Measurements from ENCODE around the gene C20orf204. TPM values are rescaled to one million over a fixed set of nuclear protein-coding genes. Genes with fewer than 3 reads are reported as not detected.

The C20orf204 gene
- total RNA-seq, 1 donor from 2014 or later: 0.98 TPM

DNA sequence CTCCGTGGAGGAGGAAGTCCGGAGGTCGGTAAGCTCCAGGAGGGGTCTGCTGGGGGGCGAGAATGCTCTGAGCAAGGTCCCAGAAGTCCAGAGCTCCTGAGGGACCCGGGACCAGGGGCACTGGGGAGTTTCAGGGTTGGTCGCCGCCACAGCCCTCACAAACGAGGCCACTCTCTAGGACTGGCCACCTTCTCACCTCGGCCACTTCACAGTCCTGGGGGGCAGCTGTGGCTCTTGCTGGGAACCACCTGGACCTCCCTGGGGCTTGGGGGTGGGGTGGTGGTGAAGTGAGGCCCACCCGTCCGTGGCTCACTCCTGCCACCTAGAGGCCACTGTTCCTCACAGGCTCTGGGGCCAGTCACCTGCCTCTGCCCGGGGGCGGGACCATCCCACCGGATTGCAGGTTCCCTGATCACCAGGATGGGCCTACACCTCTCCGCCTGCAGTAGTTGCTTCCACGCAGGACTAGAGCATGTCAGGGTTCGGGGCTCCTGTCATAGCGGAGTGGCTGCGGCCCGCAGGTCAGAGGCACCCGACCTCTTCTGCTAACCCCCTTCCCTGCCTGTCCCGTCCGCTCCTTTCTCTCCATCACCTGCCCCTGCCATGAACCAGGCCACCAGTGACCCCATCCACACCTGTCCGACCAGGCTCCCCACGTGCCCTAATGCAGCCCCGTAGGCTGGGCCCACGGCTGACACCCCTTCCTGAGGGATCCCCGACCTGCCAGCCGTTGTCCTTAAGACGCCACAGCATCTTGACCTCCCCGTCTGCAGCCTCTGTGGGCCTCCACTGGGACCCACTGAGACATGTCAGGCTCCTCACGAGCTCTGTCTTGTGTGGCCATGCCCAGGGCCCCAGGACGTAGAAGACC is 21.9 kb downstream of the C20orf204 start:
- Histone ChIP-seq H3K4me3 (peak overlapping the region in 1 of 2 donors; percentile 3), H3K4me1 (peaks cover 33% of the 10 kb centered on the region), H3K27me3 (no peaks in the 10 kb centered on the region), H3K9me3 (no peaks in the 10 kb centered on the region), H3K27ac (no peak overlapping the region), H3K36me3 (no peaks in the 10 kb centered on the region)
- TF ChIP-seq, protein P1, sequence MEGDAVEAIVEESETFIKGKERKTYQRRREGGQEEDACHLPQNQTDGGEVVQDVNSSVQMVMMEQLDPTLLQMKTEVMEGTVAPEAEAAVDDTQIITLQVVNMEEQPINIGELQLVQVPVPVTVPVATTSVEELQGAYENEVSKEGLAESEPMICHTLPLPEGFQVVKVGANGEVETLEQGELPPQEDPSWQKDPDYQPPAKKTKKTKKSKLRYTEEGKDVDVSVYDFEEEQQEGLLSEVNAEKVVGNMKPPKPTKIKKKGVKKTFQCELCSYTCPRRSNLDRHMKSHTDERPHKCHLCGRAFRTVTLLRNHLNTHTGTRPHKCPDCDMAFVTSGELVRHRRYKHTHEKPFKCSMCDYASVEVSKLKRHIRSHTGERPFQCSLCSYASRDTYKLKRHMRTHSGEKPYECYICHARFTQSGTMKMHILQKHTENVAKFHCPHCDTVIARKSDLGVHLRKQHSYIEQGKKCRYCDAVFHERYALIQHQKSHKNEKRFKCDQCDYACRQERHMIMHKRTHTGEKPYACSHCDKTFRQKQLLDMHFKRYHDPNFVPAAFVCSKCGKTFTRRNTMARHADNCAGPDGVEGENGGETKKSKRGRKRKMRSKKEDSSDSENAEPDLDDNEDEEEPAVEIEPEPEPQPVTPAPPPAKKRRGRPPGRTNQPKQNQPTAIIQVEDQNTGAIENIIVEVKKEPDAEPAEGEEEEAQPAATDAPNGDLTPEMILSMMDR (IDR thresholded peaks at IDR 0.05): peak; percentile 39 to 64 (median 58)
- TF ChIP-seq POLR2A (IDR thresholded peaks at IDR 0.05): no peak
- intact Hi-C loops (cut with DNase I): no loop called here
- no peak for DNase-seq (ENCODE audit: extremely low spot score in 2 of 2)

DNA sequence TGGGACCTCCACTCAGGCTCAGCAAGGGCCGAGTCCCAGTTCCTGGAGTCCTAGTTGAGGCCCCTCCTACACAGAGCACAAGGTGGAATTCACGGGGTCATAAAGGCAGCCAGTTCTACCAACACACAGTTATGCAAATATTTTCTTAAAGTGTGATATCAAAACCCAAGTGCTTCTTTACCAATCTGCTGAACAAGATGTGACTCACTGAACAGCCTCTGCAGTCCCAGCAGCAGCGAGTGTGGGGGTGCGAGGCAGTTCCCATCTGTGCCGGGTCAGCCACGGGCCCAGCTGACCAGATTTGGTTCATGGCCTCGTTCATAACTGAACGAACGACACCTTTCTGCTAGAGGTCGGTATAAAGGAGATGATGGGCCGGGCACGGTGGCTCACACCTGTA is 22.6 kb downstream of the C20orf204 start:
- intact Hi-C loops (cut with DNase I): no loop called here
- TF ChIP-seq POLR2AphosphoS5 (IDR thresholded peaks at IDR 0.05; ENCODE audit: insufficient read depth in 1 of 2, low read depth in 1 of 2): no peak
- no peak for TF ChIP-seq POLR2A (IDR thresholded peaks at IDR 0.05)
- TF ChIP-seq, protein P1 (IDR thresholded peaks at IDR 0.05): no peak
- no peak overlapping the region for H3K27ac ChIP-seq

GRCh38 chr20:64062276-64062595 is 26.3 kb downstream of the C20orf204 start:
- intact Hi-C loops (cut with DNase I): no loop called here
- Histone ChIP-seq H3K36me3 (no peaks in the 10 kb centered on the region), H3K27me3 (no peaks in the 10 kb centered on the region), H3K9me3 (no peaks in the 10 kb centered on the region), H3K4me1 (peaks cover 33% of the 10 kb centered on the region), H3K4me3 (peak overlapping the region; percentile 82), H3K27ac (peak overlapping the region; percentile 82)
- no peak for DNase-seq (ENCODE audit: extremely low spot score in 2 of 2)
- TF ChIP-seq, protein P1 (IDR thresholded peaks at IDR 0.05): no peak
- TF ChIP-seq POLR2A (IDR thresholded peaks at IDR 0.05): no peak
- no peak for TF ChIP-seq POLR2AphosphoS5 (IDR thresholded peaks at IDR 0.05; ENCODE audit: insufficient read depth in 1 of 2, low read depth in 1 of 2)

More for the DNA sequence above, 22.6 kb downstream of the C20orf204 start:
- Histone ChIP-seq H3K27me3 (no peaks in the 10 kb centered on the region), H3K9me3 (no peaks in the 10 kb centered on the region), H3K36me3 (no peaks in the 10 kb centered on the region), H3K4me3 (no peak overlapping the region), H3K4me1 (peaks cover 28% of the 10 kb centered on the region)
- no peak for DNase-seq (ENCODE audit: extremely low spot score in 2 of 2)

DNA sequence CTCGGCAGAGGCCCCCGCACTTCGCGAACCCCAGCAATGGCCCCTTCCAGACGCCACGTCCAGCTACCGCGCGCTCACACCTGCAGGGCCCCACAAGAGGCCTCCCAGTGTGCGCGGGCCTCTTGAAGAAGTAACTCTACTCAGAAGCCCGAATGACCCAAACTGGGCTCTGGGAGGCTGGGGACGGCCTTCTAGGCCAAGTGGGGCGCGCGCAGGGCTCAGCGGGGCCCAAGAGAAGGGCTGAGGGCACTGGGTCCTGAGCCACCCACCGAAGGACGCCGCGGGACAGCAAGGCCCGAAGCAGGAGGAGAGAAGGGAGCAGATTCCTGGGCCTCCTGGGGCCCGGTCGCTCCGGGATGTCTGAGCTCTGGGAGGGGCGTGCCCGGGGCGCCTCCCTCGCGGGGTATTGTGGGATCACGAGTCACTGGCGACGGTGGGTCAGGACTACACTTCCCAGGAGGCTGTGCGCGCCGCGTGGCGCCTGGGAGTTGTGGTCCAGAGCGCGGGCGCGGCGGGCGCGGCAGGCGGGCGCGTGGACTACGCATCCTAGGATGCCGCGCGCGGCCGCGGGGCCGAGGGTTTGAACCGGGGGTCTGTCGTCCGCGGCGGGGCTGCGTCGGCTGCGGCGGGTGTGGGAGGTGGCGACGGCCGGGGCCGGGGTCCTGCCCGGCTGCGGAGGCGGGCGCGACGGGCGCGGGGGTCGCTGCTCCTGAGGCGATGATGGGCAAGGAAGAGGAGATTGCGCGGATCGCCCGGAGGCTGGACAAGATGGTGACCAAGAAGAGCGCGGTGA is 26.8 kb downstream of the C20orf204 start, which contains the start of gene TCEA2:
Gene TCEA2 (plus strand): TSS at position 603 of the 793 bp plus-strand sequence. CDS start 115 bp downstream, at position 718.
- TF ChIP-seq, protein P1 (IDR thresholded peaks at IDR 0.05): peak in 1 of 3 experiments; percentile 4
- TF ChIP-seq POLR2AphosphoS5 (IDR thresholded peaks at IDR 0.05; ENCODE audit: insufficient read depth in 1 of 2, low read depth in 1 of 2) (peak; percentile 87 to 93), POLR2A (IDR thresholded peaks at IDR 0.05) (peak in 1 of 2 donors; percentile 12)
- no peaks in the 10 kb centered on the region for H3K27me3 ChIP-seq
- DNase-seq (ENCODE audit: extremely low spot score in 2 of 2): peak in 1 of 2 donors; percentile 96
- peak within 1 kb of the TSS; percentile 82 for H3K27ac ChIP-seq
- peak within 1 kb of the TSS; percentile 82 for H3K4me3 ChIP-seq
- intact Hi-C loops (cut with DNase I): no loop called here
- peaks cover 33% of the 10 kb centered on the region for H3K4me1 ChIP-seq
- no peaks in the 10 kb centered on the region for H3K9me3 ChIP-seq
- H3K36me3 ChIP-seq: no peaks in the 10 kb centered on the region

Data from vagina (tissue), 2 donors.